Endothelial cell of umbilical vein (primary cell): ENCODE measurements around the gene PHYH. TPM values are rescaled to one million over a fixed set of nuclear protein-coding genes. Genes with fewer than 3 reads are reported as not detected.

Source experiments
- BruUV-seq: library from RNA; stranded (reverse); fragments of 400-500 nt; replicated peaks from 2 replicates; lab custom pipeline; 2021; lab: Mats Ljungman, UMichigan
- CTCF ChIA-PET: fragments of 300-600, 350-600 bp; sonication (Branson Sonifier 250); formaldehyde crosslinking; loops from one replicate; lab custom pipeline; 2021; ENCODE audit warnings: antibody characterized with exemption, inconsistent platforms; lab: Charles Lee
- POLR2A ChIA-PET: fragments of 300-600, 350-600 bp; sonication (Branson Sonifier 250); formaldehyde crosslinking; loops from one replicate; lab custom pipeline; 2021; ENCODE audit warnings: antibody characterized with exemption, inconsistent platforms; lab: Charles Lee
- DNase-seq: peaks from one replicate; pipeline ENCODE4 v3.0.0-alpha.2; 2011; ENCODE audit warnings: low read depth, low spot score
- FAIRE-seq: peaks from 2 replicates; lab custom pipeline; 2011; peaks lifted over from hg19 to GRCh38; lab: Jason Lieb, UNC
- H2AFZ ChIP-seq: 2 replicates; pipeline ENCODE4 v1.6.0; 2012; ENCODE audit warnings: low read depth, low read length, control low read depth, inconsistent platforms
- H3K27ac ChIP-seq: 2 replicates; pipeline ENCODE4 v1.5.1; 2011; ENCODE audit warnings: low read depth, mild to moderate bottlenecking, control low read depth, low read length, moderate library complexity; ENCODE audit not compliant: insufficient read depth
- H3K27me3 ChIP-seq, 2 experiments: 2 replicates each; pipeline versions ENCODE4 v1.6.0 to v1.6.1; 2011; ENCODE audit warnings: low read length in 2 of 2, mixed read lengths in 1 of 2; ENCODE audit not compliant: control insufficient read depth in 2 of 2, insufficient read depth in 2 of 2
- H3K36me3 ChIP-seq, 2 experiments: 2 replicates in 1 of 2; 3 replicates in 1 of 2; pipeline ENCODE4 v1.5.1; 2011; ENCODE audit warnings: low read length in 2 of 2, mild to moderate bottlenecking in 1 of 2, moderate library complexity in 1 of 2; ENCODE audit not compliant: control insufficient read depth in 2 of 2, insufficient read depth in 2 of 2; ENCODE audit errors: extremely low read depth in 1 of 2
- H3K4me1 ChIP-seq: 3 replicates; pipeline ENCODE4 v1.5.1; 2011; ENCODE audit warnings: mild to moderate bottlenecking, low read length; ENCODE audit not compliant: control insufficient read depth, insufficient read depth; ENCODE audit errors: extremely low read depth
- H3K4me2 ChIP-seq: 2 replicates; pipeline ENCODE4 v1.6.1; 2011; ENCODE audit warnings: low read length, control low read depth, mixed read lengths; ENCODE audit not compliant: insufficient read depth
- H3K4me3 ChIP-seq, 3 experiments: fragments of 200-600 bp in 1 of 3; sonication (generic), shearing (Covaris generic) in 1 of 3; replicated peaks in 1 of 3; 2 replicates each; pipeline ENCODE4 v1.5.1; 2011 to 2016; ENCODE audit warnings: control low read depth in 3 of 3, low read length in 3 of 3, mild to moderate bottlenecking in 2 of 3, inconsistent platforms in 1 of 3, low read depth in 1 of 3, moderate library complexity in 1 of 3; ENCODE audit not compliant: insufficient read depth in 1 of 3
- H3K79me2 ChIP-seq: 2 replicates; pipeline ENCODE4 v1.6.0; 2012; ENCODE audit warnings: low read length, inconsistent platforms; ENCODE audit not compliant: control insufficient read depth, insufficient read depth
- H3K9ac ChIP-seq: replicated peaks from 2 replicates; pipeline ENCODE3; 2011; ENCODE audit warnings: low read length, control low read depth; ENCODE audit not compliant: insufficient read depth; ENCODE audit errors: extremely low read depth
- H3K9me1 ChIP-seq: replicated peaks from 3 replicates; pipeline ENCODE4 v1.6.0; 2011; ENCODE audit warnings: mild to moderate bottlenecking, low read length; ENCODE audit not compliant: control insufficient read depth, insufficient read depth; ENCODE audit errors: extremely low read depth
- H3K9me3 ChIP-seq: replicated peaks from 2 replicates; pipeline ENCODE4 v1.5.1; 2012; ENCODE audit warnings: low read length, inconsistent platforms; ENCODE audit not compliant: control insufficient read depth, insufficient read depth
- H4K20me1 ChIP-seq: replicated peaks from 2 replicates; pipeline ENCODE3; 2011; ENCODE audit warnings: mild to moderate bottlenecking, low read length; ENCODE audit not compliant: control insufficient read depth, insufficient read depth; ENCODE audit errors: extremely low read depth
- CTCF ChIP-seq, 2 donors: IDR thresholded peaks; 1 replicate in 1 of 2; 2 replicates in 1 of 2; pipeline ENCODE4 v1.5.1; 2011; ENCODE audit warnings: low read length in 2 of 2, mild to moderate bottlenecking in 2 of 2, moderate library complexity in 2 of 2, control low read depth in 1 of 2, inconsistent platforms in 1 of 2, low read depth in 1 of 2; ENCODE audit not compliant: insufficient read depth in 1 of 2; ENCODE audit errors: extremely low read depth in 1 of 2
- EZH2 ChIP-seq: IDR thresholded peaks from 2 replicates; pipeline ENCODE4 v1.6.1; 2012; ENCODE audit warnings: borderline replicate concordance, low read depth, mild to moderate bottlenecking, moderate library complexity, low read length, inconsistent platforms; ENCODE audit not compliant: severe bottlenecking
- FOS ChIP-seq: IDR thresholded peaks from 2 replicates; pipeline ENCODE4 v1.6.1; 2011; ENCODE audit warnings: mild to moderate bottlenecking, low read length, moderate library complexity, borderline replicate concordance; ENCODE audit not compliant: insufficient read depth
- GATA2 ChIP-seq: IDR thresholded peaks from 2 replicates; pipeline ENCODE4 v1.7.0; 2011; ENCODE audit warnings: low read depth, mild to moderate bottlenecking, moderate library complexity, mixed read lengths, low read length; ENCODE audit not compliant: insufficient read length, insufficient read depth
- JUN ChIP-seq: IDR thresholded peaks from 2 replicates; pipeline ENCODE4 v1.6.1; 2011; ENCODE audit warnings: borderline replicate concordance, low read depth; ENCODE audit not compliant: insufficient read length, insufficient read depth
- MAX ChIP-seq: IDR thresholded peaks from 2 replicates; pipeline ENCODE4 v1.6.1; 2011; ENCODE audit not compliant: insufficient read depth, insufficient read length
- MYC ChIP-seq: IDR thresholded peaks from one replicate; pipeline ENCODE4 v1.6.1; 2011; ENCODE audit warnings: mild to moderate bottlenecking, low read depth, low read length
- POLR2A ChIP-seq: IDR thresholded peaks from 2 replicates; pipeline ENCODE4 v1.6.1; 2012; ENCODE audit warnings: low read depth, mild to moderate bottlenecking, control low read depth, low read length
- POLR2AphosphoS5 ChIP-seq: IDR thresholded peaks from 2 replicates; pipeline ENCODE4 v1.6.1; 2012; ENCODE audit warnings: low read depth, mild to moderate bottlenecking, control low read depth, low read length, moderate library complexity; ENCODE audit not compliant: insufficient read depth
- dilution Hi-C: fragments of 300-500 bp; cut with MboI; formaldehyde crosslinking; loops from one replicate; pipeline ENCODE4 v1.15.0; 2019; ENCODE audit warnings: low sequenced_read_pairs; ENCODE audit not compliant: extremely low pct_ligation_motif_present
- intact Hi-C: fragments of 100-400 bp; cut with micrococcal nuclease; formaldehyde crosslinking; loops from one replicate; pipeline ENCODE4 v1.10.0; 2022
- polyA plus RNA-seq, 4 experiments: library from polyadenylated mRNA; depleted of rRNA in 3 of 4; stranded (reverse) in 3 of 4; unstranded in 1 of 4; fragments of >200 nt; gene quantifications; 2 replicates each; pipeline versions ENCODE4 v1.2.1 to v1.2.3, GENCODE V29; 2011 to 2012; ENCODE audit warnings: missing spikeins in 1 of 4
- total RNA-seq: library from RNA; stranded (reverse); gene quantifications from 2 replicates; pipeline ENCODE4 v1.2.3, GENCODE V29; 2021

Gene PHYH
- total and polyA plus RNA-seq, 2 donors (not counting 3 experiments of a cell fraction or from before 2014, with no cell fraction given), result 4.7 to 9.4 TPM

DNA sequence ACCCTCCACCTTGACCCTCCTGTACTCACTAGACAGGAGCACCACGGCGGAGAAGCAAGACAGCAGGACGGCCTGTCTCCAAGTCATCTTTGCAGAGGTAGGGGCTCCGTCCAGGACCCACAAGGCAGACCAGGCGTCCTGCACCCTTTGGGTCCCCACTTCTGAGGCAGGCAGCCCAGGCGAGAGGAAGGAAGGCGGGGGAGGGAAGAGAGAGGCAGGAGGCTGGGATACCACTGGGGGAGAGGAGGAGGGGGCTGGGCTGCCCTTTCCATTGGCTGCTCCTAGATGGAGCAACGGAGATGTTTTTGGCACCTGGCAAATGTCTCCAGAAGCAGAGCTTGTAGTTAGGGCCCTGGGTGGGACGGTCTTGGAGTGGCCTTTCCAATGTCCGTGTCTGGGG is 65.7 kb downstream of the PHYH start, which contains the start of gene UCMA:
UCMA (minus strand) TSS at position 203 of the 400 bp plus-strand sequence; CDS start at position 87, 116 bp downstream.
- no peak for FAIRE-seq
- TF ChIP-seq POLR2A (no peak), POLR2AphosphoS5 (no peak), FOS (no peak), MYC (no peak), MAX (no peak), CTCF (IDR thresholded peaks at IDR 0.05; ENCODE audit: extremely low read depth in 1 of 2, insufficient read depth in 1 of 2, low read depth in 1 of 2, low read length in 2 of 2) (no peak), EZH2 (no peak), GATA2 (no peak), JUN (no peak)
- POLR2A ChIA-PET, result no interaction called here
- no peak for DNase-seq
- Histone ChIP-seq H3K27me3 (peaks cover 3 to 6% of the 10 kb centered on the region in 2 experiments), H3K9me1 (no peaks in the 10 kb centered on the region), H3K4me1 (no peaks in the 10 kb centered on the region), H3K9ac (no peak within 1 kb of the TSS), H3K27ac (no peak within 1 kb of the TSS), H3K36me3 (no peaks in the 10 kb centered on the region), H2AFZ (no peak within 1 kb of the TSS), H3K4me2 (no peak within 1 kb of the TSS), H3K4me3 (no peak within 1 kb of the TSS), H4K20me1 (no peaks in the 10 kb centered on the region), H3K9me3 (no peaks in the 10 kb centered on the region), H3K79me2 (no peaks in the 10 kb centered on the region)
- dilution Hi-C loops, result no loop called here
- CTCF ChIA-PET, result no interaction called here
- intact Hi-C loops, result no loop called here
- BruUV-seq, result no TSS peak
